PC-3 (cell line): ENCODE results near the gene UBAP2L.

ENCODE experiments used
- EZH2 ChIP-seq: fragments of 300-600 bp; sonication (generic); IDR thresholded peaks from one replicate; pipeline ENCODE4 v1.6.1; 2017; ENCODE audit warnings: antibody characterized with exemption, mild to moderate bottlenecking, low read length; ENCODE audit not compliant: unreplicated experiment
- EZH2phosphoT487 ChIP-seq: fragments of 300-600 bp; sonication (generic); IDR thresholded peaks from 2 replicates; pipeline ENCODE4 v1.6.1; 2018; ENCODE audit warnings: mild to moderate bottlenecking, antibody characterized with exemption, low read length, borderline replicate concordance
- TF ChIP-seq, protein P1 (sequence below): fragments of 300-600 bp; sonication (generic); conservative IDR thresholded peaks from 2 replicates; pipeline ENCODE4 v1.5.1; 2017; ENCODE audit warnings: antibody characterized with exemption, low read depth, mild to moderate bottlenecking, low read length

DNA sequence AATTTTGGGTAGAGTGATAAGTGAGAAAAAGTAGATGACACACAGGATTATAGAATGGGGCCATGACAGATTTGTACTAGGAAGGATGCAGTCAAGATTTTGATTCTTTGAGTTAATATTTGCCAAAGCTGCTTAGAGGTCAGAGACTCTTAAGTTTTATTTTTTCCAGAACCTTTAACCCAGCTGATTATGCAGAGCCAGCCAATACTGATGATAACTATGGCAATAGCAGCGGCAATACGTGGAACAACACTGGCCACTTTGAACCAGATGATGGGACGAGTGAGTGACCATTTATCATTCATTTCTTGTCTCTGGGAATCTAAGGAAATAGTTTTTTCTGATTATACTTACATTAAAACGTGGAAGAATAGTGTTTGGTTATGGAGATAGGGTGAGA is 16.1 kb downstream of the UBAP2L start:
- TF ChIP-seq, protein P1, sequence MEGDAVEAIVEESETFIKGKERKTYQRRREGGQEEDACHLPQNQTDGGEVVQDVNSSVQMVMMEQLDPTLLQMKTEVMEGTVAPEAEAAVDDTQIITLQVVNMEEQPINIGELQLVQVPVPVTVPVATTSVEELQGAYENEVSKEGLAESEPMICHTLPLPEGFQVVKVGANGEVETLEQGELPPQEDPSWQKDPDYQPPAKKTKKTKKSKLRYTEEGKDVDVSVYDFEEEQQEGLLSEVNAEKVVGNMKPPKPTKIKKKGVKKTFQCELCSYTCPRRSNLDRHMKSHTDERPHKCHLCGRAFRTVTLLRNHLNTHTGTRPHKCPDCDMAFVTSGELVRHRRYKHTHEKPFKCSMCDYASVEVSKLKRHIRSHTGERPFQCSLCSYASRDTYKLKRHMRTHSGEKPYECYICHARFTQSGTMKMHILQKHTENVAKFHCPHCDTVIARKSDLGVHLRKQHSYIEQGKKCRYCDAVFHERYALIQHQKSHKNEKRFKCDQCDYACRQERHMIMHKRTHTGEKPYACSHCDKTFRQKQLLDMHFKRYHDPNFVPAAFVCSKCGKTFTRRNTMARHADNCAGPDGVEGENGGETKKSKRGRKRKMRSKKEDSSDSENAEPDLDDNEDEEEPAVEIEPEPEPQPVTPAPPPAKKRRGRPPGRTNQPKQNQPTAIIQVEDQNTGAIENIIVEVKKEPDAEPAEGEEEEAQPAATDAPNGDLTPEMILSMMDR, result no peak
- TF ChIP-seq EZH2 (no peak), EZH2phosphoT487 (no peak)
